IMR-90 (cell line): Measurements from ENCODE around the gene FARP1. TPM values are rescaled to one million over a fixed set of nuclear protein-coding genes. Genes with fewer than 3 reads are reported as not detected.

Source experiments
- ATAC-seq: fragments of 200-7000 bp; cut with Tn5 transposase; 2 replicates; pipeline ENCODE4 v1.9.1; 2020; ENCODE audit warnings: low read depth, mild to moderate bottlenecking, moderate library complexity
- BruUV-seq: library from RNA; stranded (reverse); fragments of 400-500 nt; replicated peaks from 2 replicates; lab custom pipeline; 2021; lab: Mats Ljungman, UMichigan
- CTCF ChIA-PET: fragments of 300-600 bp; formaldehyde crosslinking; extraction: SDS; loops from one replicate; lab custom pipeline; 2021; ENCODE audit warnings: antibody characterized with exemption; lab: Yijun Ruan, JAX
- POLR2A ChIA-PET: fragments of 300-600 bp; sonication (Branson Sonifier 250); formaldehyde crosslinking; loops from one replicate; lab custom pipeline; 2022; ENCODE audit warnings: antibody characterized with exemption; ENCODE audit not compliant: unreplicated experiment; lab: Charles Lee
- DNase-seq: peaks from one replicate; pipeline ENCODE4 v3.0.0; 2013
- H2AFZ ChIP-seq: replicated peaks from 2 replicates; pipeline ENCODE3; 2013; ENCODE audit warnings: low read length, mild to moderate bottlenecking; ENCODE audit not compliant: poor library complexity
- H2AK5ac ChIP-seq: 2 replicates; pipeline ENCODE4 v1.6.1; 2013; ENCODE audit warnings: low read depth, low read length, inconsistent platforms
- H2AK9ac ChIP-seq: replicated peaks from 2 replicates; pipeline ENCODE3; 2013; ENCODE audit warnings: mild to moderate bottlenecking, low read depth, low read length, moderate library complexity; ENCODE audit not compliant: poor library complexity
- H2BK120ac ChIP-seq: 2 replicates; pipeline ENCODE4 v1.6.1; 2013; ENCODE audit warnings: low read depth, low read length, inconsistent platforms
- H2BK15ac ChIP-seq: 3 replicates; pipeline ENCODE4 v1.6.1; 2013; ENCODE audit warnings: low read depth, low read length, inconsistent platforms
- H2BK20ac ChIP-seq: 2 replicates; pipeline ENCODE4 v1.6.1; 2013; ENCODE audit warnings: low read depth, mild to moderate bottlenecking, inconsistent platforms, low read length, moderate library complexity
- H2BK5ac ChIP-seq: 2 replicates; pipeline ENCODE4 v1.6.1; 2013; ENCODE audit warnings: mild to moderate bottlenecking, low read depth, low read length, inconsistent platforms; ENCODE audit not compliant: poor library complexity, severe bottlenecking
- H3K14ac ChIP-seq: replicated peaks from 2 replicates; pipeline ENCODE4 v1.6.1; 2013; ENCODE audit warnings: low read depth, low read length, inconsistent platforms
- H3K18ac ChIP-seq: 2 replicates; pipeline ENCODE4 v1.6.1; 2013; ENCODE audit warnings: low read depth, low read length, control low read depth
- H3K23ac ChIP-seq: 2 replicates; pipeline ENCODE4 v1.6.1; 2013; ENCODE audit warnings: low read depth, low read length, inconsistent platforms
- H3K27ac ChIP-seq: 2 replicates; pipeline ENCODE4 v1.5.1; 2013; ENCODE audit warnings: mild to moderate bottlenecking, control low read depth, low read length; ENCODE audit not compliant: insufficient read depth
- H3K27me3 ChIP-seq: 2 replicates; pipeline ENCODE4 v1.6.1; 2013; ENCODE audit warnings: low read length; ENCODE audit not compliant: control insufficient read depth, insufficient read depth
- H3K36me3 ChIP-seq: 2 replicates; pipeline ENCODE4 v1.6.1; 2013; ENCODE audit warnings: low read length, mixed read lengths; ENCODE audit not compliant: control insufficient read depth, insufficient read depth
- H3K4ac ChIP-seq: 2 replicates; pipeline ENCODE4 v1.6.1; 2013; ENCODE audit warnings: low read depth, low read length, inconsistent platforms
- H3K4me1 ChIP-seq: 2 replicates; pipeline ENCODE4 v1.6.1; 2013; ENCODE audit warnings: low read length, mixed read lengths; ENCODE audit not compliant: control insufficient read depth, insufficient read depth
- H3K4me2 ChIP-seq: 2 replicates; pipeline ENCODE4 v1.6.1; 2013; ENCODE audit warnings: low read depth, mild to moderate bottlenecking, control low read depth, low read length, moderate library complexity
- H3K4me3 ChIP-seq: 2 replicates; pipeline ENCODE4 v1.5.1; 2013; ENCODE audit warnings: low read depth, mild to moderate bottlenecking, control low read depth, low read length, moderate library complexity; ENCODE audit not compliant: insufficient read depth
- H3K56ac ChIP-seq: 2 replicates; pipeline ENCODE4 v1.6.1; 2013; ENCODE audit warnings: low read length, inconsistent platforms; ENCODE audit not compliant: insufficient read depth; ENCODE audit errors: extremely low read depth
- H3K79me1 ChIP-seq, 2 experiments: 2 replicates each; pipeline ENCODE4 v1.6.1; 2013; ENCODE audit warnings: low read length in 2 of 2, inconsistent platforms in 1 of 2, low read depth in 1 of 2
- H3K9ac ChIP-seq: 2 replicates; pipeline ENCODE4 v1.6.1; 2013; ENCODE audit warnings: low read depth, low read length, control low read depth
- H3K9me1 ChIP-seq: 2 replicates; pipeline ENCODE4 v1.6.1; 2013; ENCODE audit warnings: low read length, inconsistent platforms; ENCODE audit not compliant: insufficient read depth
- H3K9me3 ChIP-seq: 2 replicates; pipeline ENCODE4 v1.6.1; 2013; ENCODE audit warnings: low read length; ENCODE audit not compliant: control insufficient read depth, insufficient read depth
- H4K20me1 ChIP-seq: 2 replicates; pipeline ENCODE4 v1.6.1; 2013; ENCODE audit warnings: low read length, inconsistent platforms; ENCODE audit not compliant: insufficient read depth
- H4K5ac ChIP-seq: 2 replicates; pipeline ENCODE4 v1.6.1; 2013; ENCODE audit warnings: mild to moderate bottlenecking, low read depth, low read length, control low read depth
- H4K8ac ChIP-seq, 2 experiments: 2 replicates each; pipeline ENCODE4 v1.6.1; 2013; ENCODE audit warnings: low read depth in 2 of 2, low read length in 2 of 2, control low read depth in 1 of 2, inconsistent platforms in 1 of 2
- H4K91ac ChIP-seq: 2 replicates; pipeline ENCODE4 v1.6.1; 2013; ENCODE audit warnings: low read depth, low read length, inconsistent platforms; ENCODE audit not compliant: insufficient read depth
- MAFK ChIP-seq: IDR thresholded peaks from 2 replicates; pipeline ENCODE4 v1.6.1; 2012; ENCODE audit warnings: low read depth, low read length, improper control_type of control experiment
- RFX5 ChIP-seq: IDR thresholded peaks from 2 replicates; pipeline ENCODE4 v1.8.0; 2012; ENCODE audit warnings: low read depth, mild to moderate bottlenecking, low read length, moderate library complexity
- WGBS, 2 experiments: methylation state at CpG; one replicate each; pipeline versions ENCODE4 v1.1.5 to v1.1.7; 2013; ENCODE audit warnings: missing lambda C conversion rate in 2 of 2; ENCODE audit not compliant: insufficient read length in 1 of 2; ENCODE audit errors: extremely low coverage in 2 of 2; 5-methylcytosine and 5-hydroxymethylcytosine counted together
- dilution Hi-C: fragments of 300-500 bp; cut with HindIII; formaldehyde crosslinking; loops from one replicate; pipeline ENCODE4 v1.14.3; 2018; ENCODE audit warnings: low sequenced_read_pairs; ENCODE audit not compliant: unreplicated experiment
- in situ Hi-C: fragments of 300-500 bp; cut with MboI; formaldehyde crosslinking; loops from 3 replicates; pipeline ENCODE4 v1.14.3; 2019; ENCODE audit warnings: low sequenced_read_pairs, inconsistent platforms, mixed read lengths
- intact Hi-C: fragments of 100-400 bp; cut with micrococcal nuclease; formaldehyde crosslinking; loops from 2 replicates; pipeline ENCODE4 v1.10.0; 2022
- polyA plus RNA-seq, 3 experiments: library from polyadenylated mRNA; depleted of rRNA; stranded (reverse); fragments of >200 nt; gene quantifications; 2 replicates each; pipeline ENCODE4 v1.2.3, GENCODE V29; 2012; ENCODE audit warnings: low replicate concordance in 1 of 3
- total RNA-seq: library from RNA; depleted of rRNA; stranded (reverse); fragments of >200 nt; gene quantifications from 2 replicates; pipeline ENCODE4 v1.2.3, GENCODE V29; 2012

FARP1 gene
- total and polyA plus RNA-seq, 2 of the 4 experiments (the other 2 are of a cell fraction): 39.6 to 57.0 TPM

GRCh38 chr13:98411013-98411412, 268.1 kb downstream of the FARP1 start:
- CTCF ChIA-PET: interaction anchor here (1.2 kb wide), 1 partner anchor 555 kb away, joined by 3 read pairs; no protein-coding TSS in a partner anchor
- Histone ChIP-seq H3K4me3 (no peak overlapping the region), H3K14ac (no peak overlapping the region), H3K27ac (no peak overlapping the region), H4K8ac (no peak overlapping the region), H4K91ac (no peak overlapping the region), H2BK20ac (no peak overlapping the region), H2BK5ac (no peak overlapping the region), H3K36me3 (peaks cover 62% of the 10 kb centered on the region), H3K23ac (no peak overlapping the region), H3K56ac (no peak overlapping the region), H2BK15ac (no peak overlapping the region), H2AFZ (no peak overlapping the region), H3K27me3 (no peaks in the 10 kb centered on the region), H3K9me1 (peaks cover 21% of the 10 kb centered on the region; the same call in 1 of the 2 replicates), H2AK9ac (no peak overlapping the region), H2BK120ac (no peak overlapping the region), H3K18ac (no peak overlapping the region), H3K4ac (no peak overlapping the region), H3K9me3 (no peaks in the 10 kb centered on the region), H3K79me1 (peaks cover 11 to 35% of the 10 kb centered on the region in 2 experiments; a peak in 3 of 4 replicates), H3K4me1 (no peaks in the 10 kb centered on the region), H3K4me2 (no peak overlapping the region), H3K9ac (no peak overlapping the region), H2AK5ac (no peak overlapping the region), H4K5ac (no peak overlapping the region), H4K20me1 (peaks cover 3% of the 10 kb centered on the region; the same call in 1 of the 2 replicates)
- no peak for TF ChIP-seq RFX5
- peak; percentile 92 for TF ChIP-seq MAFK
- dilution Hi-C loops (no loop called here), intact Hi-C loops (no loop called here), in situ Hi-C loops (no loop called here)
- POLR2A ChIA-PET: no interaction called here
- no CpG with 5 or more reads among the region's 5 CpGs for WGBS, 2 experiments
- no peak for ATAC-seq
- no TSS peak for BruUV-seq
- DNase-seq: no peak
